PC-9 (cell line): ENCODE data around the gene SRSF11. TPM values are rescaled to one million over a fixed set of nuclear protein-coding genes. Genes with fewer than 3 reads are reported as not detected.
A peak's percentile ranks its signal among the peaks of the same experiment; 100 is the strongest.

Experiments used
- BruUV-seq: library from RNA; stranded (reverse); fragments of 400-500 nt; replicated peaks from 2 replicates; lab custom pipeline; 2021; lab: Mats Ljungman, UMichigan
- CTCF ChIA-PET: fragments of 300-600 bp; sonication (Branson Sonifier 250); formaldehyde crosslinking; loops from one replicate; lab custom pipeline; 2022; ENCODE audit warnings: antibody characterized with exemption; lab: Charles Lee
- POLR2A ChIA-PET: fragments of 300-600 bp; sonication (Branson Sonifier 250); formaldehyde crosslinking; loops from one replicate; lab custom pipeline; 2022; ENCODE audit warnings: antibody characterized with exemption; ENCODE audit not compliant: unreplicated experiment; lab: Charles Lee
- DNase-seq, 2 experiments: peaks; one replicate each; pipeline versions ENCODE4 v3.0.0 to v3.0.0-alpha.2; 2015 to 2022; ENCODE audit warnings: mixed read lengths in 1 of 2
- H2AFZ ChIP-seq: fragments of 200-600 bp; sonication (generic); 2 replicates; pipeline ENCODE4 v1.8.1; 2017; ENCODE audit warnings: antibody characterized with exemption
- H3F3A ChIP-seq: fragments of 200-600 bp; sonication (generic); 2 replicates; pipeline ENCODE4 v1.8.1; 2017; ENCODE audit warnings: antibody characterized with exemption, mild to moderate bottlenecking, low read depth; ENCODE audit not compliant: insufficient read depth
- H3K27ac ChIP-seq: fragments of 200-600 bp; sonication (generic); 2 replicates; pipeline ENCODE4 v1.6.1; 2016; ENCODE audit warnings: mixed run types
- H3K27me3 ChIP-seq: fragments of 200-600 bp; sonication (generic); 2 replicates; pipeline ENCODE4 v1.6.1; 2016; ENCODE audit warnings: low read depth, mixed run types; ENCODE audit not compliant: insufficient read depth
- H3K36me3 ChIP-seq: fragments of 200-600 bp; sonication (generic); 2 replicates; pipeline ENCODE4 v1.6.1; 2016; ENCODE audit warnings: low read depth, mixed run types
- H3K4me1 ChIP-seq: fragments of 200-600 bp; sonication (generic); replicated peaks from 2 replicates; pipeline ENCODE4 v1.6.1; 2016; ENCODE audit warnings: mixed run types; ENCODE audit not compliant: insufficient read depth
- H3K4me2 ChIP-seq: fragments of 200-600 bp; sonication (generic); 2 replicates; pipeline ENCODE4 v1.6.1; 2017; ENCODE audit warnings: mixed run types
- H3K4me3 ChIP-seq: fragments of 200-600 bp; sonication (generic); 2 replicates; pipeline ENCODE4 v1.6.1; 2016; ENCODE audit warnings: mixed run types
- H3K79me2 ChIP-seq: fragments of 200-600 bp; sonication (generic); 2 replicates; pipeline ENCODE4 v1.6.1; 2017; ENCODE audit warnings: low read depth, mixed run types
- H3K9me2 ChIP-seq: fragments of 200-600 bp; sonication (generic); 2 replicates; pipeline ENCODE4 v1.8.1; 2017; ENCODE audit warnings: mild to moderate bottlenecking; ENCODE audit not compliant: insufficient read depth
- H3K9me3 ChIP-seq: fragments of 200-600 bp; sonication (generic); 2 replicates; pipeline ENCODE4 v1.8.1; 2016; ENCODE audit warnings: low read depth; ENCODE audit not compliant: insufficient read depth
- H4K20me1 ChIP-seq: fragments of 200-600 bp; sonication (generic); 2 replicates; pipeline ENCODE4 v1.8.1; 2017; ENCODE audit not compliant: insufficient read depth
- CTCF ChIP-seq: fragments of 200-600 bp; sonication (generic); conservative IDR thresholded peaks from 2 replicates; pipeline ENCODE4 v1.6.1; 2017; ENCODE audit warnings: mixed run types, antibody characterized with exemption, mild to moderate bottlenecking, moderate library complexity
- EZH2 ChIP-seq: fragments of 200-600 bp; sonication (generic); IDR thresholded peaks from 2 replicates; pipeline ENCODE4 v1.8.0; 2017; ENCODE audit warnings: antibody characterized with exemption, low read depth
- intact Hi-C: fragments of 100-400 bp; cut with micrococcal nuclease; formaldehyde crosslinking; loops from one replicate; pipeline ENCODE4 v1.10.0; 2022; ENCODE audit not compliant: unreplicated experiment
- total RNA-seq: library from RNA; stranded (reverse); gene quantifications from 2 replicates; pipeline ENCODE4 v1.2.3, GENCODE V29; 2021

The SRSF11 gene
- total RNA-seq, 1 experiment from 2014 or later, result 199 TPM

DNA sequence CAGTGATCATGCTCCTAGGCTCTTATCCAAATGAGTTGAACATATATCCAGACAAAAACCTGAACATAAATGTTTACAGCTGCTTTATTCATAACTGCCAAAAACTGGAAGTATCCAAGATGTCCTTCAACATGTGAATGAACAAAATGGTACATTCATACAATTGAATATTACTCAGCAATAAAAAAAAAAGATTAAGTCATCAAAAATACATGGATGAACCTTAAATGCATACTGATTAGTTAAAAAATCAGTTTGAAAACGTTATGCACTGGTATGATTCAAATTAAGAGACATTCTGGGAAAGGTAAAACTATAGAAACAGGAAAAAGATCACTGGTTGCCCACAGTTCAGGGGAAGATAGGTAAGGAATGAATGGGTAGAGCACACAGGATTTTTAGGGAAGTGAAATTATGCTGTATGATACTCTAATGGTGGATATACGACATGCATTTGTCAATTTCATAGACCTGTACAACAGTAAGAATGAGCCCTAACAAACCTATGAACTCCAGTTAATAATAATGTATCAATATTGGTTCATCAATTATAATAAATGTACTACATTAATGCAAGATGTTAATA lies 18.9 kb upstream of the SRSF11 start:
- Histone ChIP-seq H3K27ac (no peak overlapping the region), H2AFZ (no peak overlapping the region), H4K20me1 (no peaks in the 10 kb centered on the region), H3K4me3 (no peak overlapping the region), H3K79me2 (peaks cover 73% of the 10 kb centered on the region), H3K4me2 (no peak overlapping the region), H3K36me3 (0 out of 2 replicates have a peak, but pooled peaks cover under 1% of the 10 kb centered on the region), H3K9me3 (no peaks in the 10 kb centered on the region), H3K27me3 (no peaks in the 10 kb centered on the region), H3K4me1 (peaks cover 17% of the 10 kb centered on the region), H3F3A (no peaks in the 10 kb centered on the region), H3K9me2 (no peaks in the 10 kb centered on the region)
- no TSS peak for BruUV-seq
- ChIA-PET CTCF (no interaction called here), POLR2A (no interaction called here)
- TF ChIP-seq EZH2 (no peak), CTCF (no peak)
- intact Hi-C loops, result loop anchor here (10.0 kb wide), 1 partner anchor 167 kb away; no protein-coding TSS in a partner anchor
- no peak for DNase-seq

DNA sequence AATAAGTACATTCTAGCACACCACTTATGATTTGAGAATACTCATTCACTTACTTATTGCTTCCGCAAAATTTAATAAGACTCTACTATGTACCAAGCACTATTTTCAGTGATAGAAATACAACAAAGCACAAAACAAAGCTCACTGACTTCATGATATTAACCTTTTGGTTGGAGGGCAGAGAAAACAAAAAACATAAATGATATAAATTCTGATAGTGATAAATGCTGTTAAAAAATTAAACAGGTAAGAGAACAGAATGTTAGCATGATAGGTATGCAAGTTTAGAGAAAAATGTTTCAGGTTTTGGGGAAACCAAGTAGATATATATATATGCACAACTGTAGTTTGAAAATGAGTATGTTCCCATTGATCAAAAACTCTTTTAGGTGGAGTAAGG lies 17.0 kb upstream of the SRSF11 start:
- Histone ChIP-seq H3K27me3 (no peaks in the 10 kb centered on the region), H3K27ac (no peak overlapping the region), H3K4me3 (peak overlapping the region; percentile 85; the same call in 1 of the 2 replicates), H3K4me2 (peak overlapping the region; percentile 94), H4K20me1 (no peaks in the 10 kb centered on the region), H3F3A (no peaks in the 10 kb centered on the region), H3K4me1 (peaks cover 17% of the 10 kb centered on the region), H3K79me2 (peaks cover 92% of the 10 kb centered on the region), H3K36me3 (0 out of 2 replicates have a peak, but pooled peaks cover 18% of the 10 kb centered on the region), H3K9me3 (no peaks in the 10 kb centered on the region), H3K9me2 (no peaks in the 10 kb centered on the region), H2AFZ (no peak overlapping the region)
- CTCF ChIA-PET, result no interaction called here
- POLR2A ChIA-PET, result no interaction called here
- no peak for DNase-seq
- intact Hi-C loops, result loop anchor here (2.0 to 10.0 kb wide), 2 partner anchors 169 to 877 kb away; partner anchors contain the start of gene ZRANB2
- no TSS peak for BruUV-seq
- no peak for TF ChIP-seq CTCF

- Histone ChIP-seq H3K79me2 (peaks cover 97% of the 10 kb centered on the region), H3F3A (no peaks in the 10 kb centered on the region), H4K20me1 (no peaks in the 10 kb centered on the region), H3K27me3 (no peaks in the 10 kb centered on the region), H2AFZ (peak overlapping the region; percentile 98), H3K4me1 (peaks cover 17% of the 10 kb centered on the region), H3K9me2 (no peaks in the 10 kb centered on the region), H3K9me3 (no peaks in the 10 kb centered on the region), H3K4me2 (peak overlapping the region; percentile 94), H3K4me3 (peak overlapping the region; percentile 85), H3K36me3 (0 out of 2 replicates have a peak, but pooled peaks cover 20% of the 10 kb centered on the region), H3K27ac (0 out of 2 replicates have a peak overlapping the region, but pooled peaks have one; percentile 70)
- ChIA-PET POLR2A (no interaction called here), CTCF (no interaction called here)
- DNase-seq, result no peak
- intact Hi-C loops, result loop anchor here (2.0 to 10.0 kb wide), 2 partner anchors 170 to 876 kb away; partner anchors contain the start of gene ZRANB2
- TF ChIP-seq CTCF, result no peak
- TF ChIP-seq EZH2, result no peak
- BruUV-seq, result no TSS peak
These were observed 16.6 kb upstream of the SRSF11 start for GRCh38 chr1:70204600-70204999.
